HepG2 (cell line): ENCODE measurements around the gene TNK1. TPM values are rescaled to one million over a fixed set of nuclear protein-coding genes. Genes with fewer than 3 reads are reported as not detected.

Experiments
- ATAC-seq: fragments of 200-7000 bp; cut with Tn5 transposase; 3 replicates; pipeline ENCODE4 v1.9.1; 2020; ENCODE audit warnings: mild to moderate bottlenecking, moderate library complexity
- BruUV-seq: library from RNA; stranded (reverse); fragments of 400-500 nt; replicated peaks from 2 replicates; lab custom pipeline; 2021; lab: Mats Ljungman, UMichigan
- CTCF ChIA-PET: fragments of 300-600 bp; formaldehyde crosslinking; extraction: SDS; loops from one replicate; lab custom pipeline; 2021; ENCODE audit warnings: low total read pairs, inconsistent platforms, low intra/inter-chr PET ratio; lab: Yijun Ruan, JAX
- POLR2A ChIA-PET: fragments of 350-600 bp; sonication (Branson Sonifier 250); formaldehyde crosslinking; loops from one replicate; lab custom pipeline; 2020; ENCODE audit warnings: antibody characterized with exemption, inconsistent platforms; lab: Yijun Ruan, JAX
- DNase-seq: peaks from one replicate; pipeline ENCODE4 v3.0.0-alpha.2; 2015; ENCODE audit warnings: low spot score
- FAIRE-seq: peaks from 3 replicates; lab custom pipeline; 2011; peaks lifted over from hg19 to GRCh38; lab: Jason Lieb, UNC
- H2AFZ ChIP-seq: one replicate; pipeline ENCODE4 v1.6.1; 2011; ENCODE audit warnings: low read length, inconsistent platforms
- H3K27ac ChIP-seq: fragments of 300-600 bp; 3 replicates; pipeline ENCODE4 v1.8.0; 2011; ENCODE audit warnings: mixed run types, mild to moderate bottlenecking, mixed read lengths, low read length, inconsistent platforms; ENCODE audit not compliant: insufficient read depth; ENCODE audit errors: extremely low read length
- H3K27me3 ChIP-seq, 2 experiments: fragments of 200-600 bp in 1 of 2; 2 replicates in 1 of 2; 3 replicates in 1 of 2; pipeline versions ENCODE4 v1.6.0 to v1.8.0; 2011; ENCODE audit warnings: low read length in 2 of 2, mild to moderate bottlenecking in 2 of 2, moderate library complexity in 2 of 2, inconsistent platforms in 1 of 2; ENCODE audit not compliant: insufficient read depth in 2 of 2, control insufficient read depth in 1 of 2
- H3K36me3 ChIP-seq, 2 experiments: fragments of 200-600 bp in 1 of 2; replicated peaks in 1 of 2; 2 replicates in 1 of 2; 3 replicates in 1 of 2; pipeline versions ENCODE4 v1.5.1 to v1.8.0; 2011; ENCODE audit warnings: low read length in 2 of 2, inconsistent platforms in 1 of 2; ENCODE audit not compliant: insufficient read depth in 2 of 2, control insufficient read depth in 1 of 2
- H3K4me1 ChIP-seq: 2 replicates; pipeline ENCODE4 v1.5.1; 2012; ENCODE audit warnings: low read length, inconsistent platforms; ENCODE audit not compliant: insufficient read depth
- H3K4me2 ChIP-seq: 2 replicates; pipeline ENCODE4 v1.6.0; 2011; ENCODE audit warnings: low read depth, low read length, inconsistent platforms
- H3K4me3 ChIP-seq, 3 experiments: fragments of 200-600 bp in 1 of 3; sonication (generic), shearing (Covaris generic) in 1 of 3; replicated peaks in 1 of 3; 2 replicates each; pipeline ENCODE4 v1.5.1; 2011 to 2016; ENCODE audit warnings: low read length in 3 of 3, inconsistent platforms in 2 of 3, low read depth in 2 of 3, mild to moderate bottlenecking in 2 of 3, control low read depth in 1 of 3, mixed read lengths in 1 of 3; ENCODE audit not compliant: insufficient read depth in 1 of 3
- H3K79me2 ChIP-seq: one replicate; pipeline ENCODE4 v1.6.1; 2011; ENCODE audit warnings: low read length, inconsistent platforms; ENCODE audit not compliant: insufficient read depth
- H3K9ac ChIP-seq: 2 replicates; pipeline ENCODE4 v1.6.0; 2011; ENCODE audit warnings: mild to moderate bottlenecking, low read depth, low read length, inconsistent platforms; ENCODE audit not compliant: insufficient read depth
- H3K9me3 ChIP-seq: 2 replicates; pipeline ENCODE4 v1.5.1; 2012; ENCODE audit warnings: mild to moderate bottlenecking, low read length
- H4K20me1 ChIP-seq: 2 replicates; pipeline ENCODE4 v1.6.0; 2011; ENCODE audit warnings: inconsistent platforms, mild to moderate bottlenecking, low read length, moderate library complexity; ENCODE audit not compliant: insufficient read depth
- EHMT2 ChIP-seq: fragments of 200-600 bp; sonication (generic); IDR thresholded peaks from 2 replicates; pipeline ENCODE4 v1.7.0; 2017; ENCODE audit warnings: antibody characterized with exemption, low read depth, low read length, borderline replicate concordance
- FOXM1 ChIP-seq: sonication (generic); formaldehyde crosslinking; IDR thresholded peaks from 2 replicates; pipeline ENCODE4 v1.5.0; 2020; ENCODE audit warnings: missing genetic modification reagents
- HHEX ChIP-seq: IDR thresholded peaks from 2 replicates; pipeline ENCODE4 v1.6.1; 2016; ENCODE audit warnings: control low read depth
- JUN ChIP-seq: sonication (generic); formaldehyde crosslinking; IDR thresholded peaks from 2 replicates; pipeline ENCODE4 v1.4.0; 2020; ENCODE audit warnings: mild to moderate bottlenecking, missing genetic modification reagents
- POLR2A ChIP-seq, 2 experiments: IDR thresholded peaks; 2 replicates each; pipeline ENCODE4 v1.6.1; 2011; ENCODE audit warnings: low read depth in 2 of 2, low read length in 2 of 2, mild to moderate bottlenecking in 1 of 2, moderate library complexity in 1 of 2; ENCODE audit not compliant: insufficient read depth in 1 of 2
- POLR2AphosphoS5 ChIP-seq: IDR thresholded peaks from 2 replicates; pipeline ENCODE4 v1.6.1; 2012; ENCODE audit warnings: low read depth, low read length
- REPIN1 ChIP-seq: sonication (generic); formaldehyde crosslinking; IDR thresholded peaks from 2 replicates; pipeline ENCODE4 v1.8.0; 2022; ENCODE audit warnings: missing genetic modification reagents, low read depth, mild to moderate bottlenecking, borderline replicate concordance
- SMAD1 ChIP-seq: sonication (generic); formaldehyde crosslinking; IDR thresholded peaks from 2 replicates; pipeline ENCODE4 v1.4.0; 2020; ENCODE audit warnings: missing genetic modification reagents, low read depth, mild to moderate bottlenecking, borderline replicate concordance
- ZEB1 ChIP-seq: IDR thresholded peaks from 2 replicates; pipeline ENCODE4 v1.6.1; 2012; ENCODE audit warnings: mild to moderate bottlenecking, low read depth, inconsistent platforms; ENCODE audit not compliant: insufficient replicate concordance
- ZNF564 ChIP-seq: sonication (generic); formaldehyde crosslinking; IDR thresholded peaks from 2 replicates; pipeline ENCODE4 v1.8.1; 2023; ENCODE audit warnings: mild to moderate bottlenecking, missing genetic modification reagents
- ZNF816 ChIP-seq: sonication (generic); formaldehyde crosslinking; IDR thresholded peaks from 2 replicates; pipeline ENCODE4 v1.8.0; 2022; ENCODE audit warnings: missing genetic modification reagents, mild to moderate bottlenecking, borderline replicate concordance
- WGBS: methylation state at CpG from one replicate; pipeline ENCODE4 v1.1.6; 2017; ENCODE audit warnings: low lambda C conversion rate; 5-methylcytosine and 5-hydroxymethylcytosine counted together
- in situ Hi-C: cut with HindIII; loops from 2 replicates; pipeline ENCODE4 v1.10.0; 2017; ENCODE audit warnings: low pct_unique_long_range_greater_than_20kb; ENCODE audit not compliant: extremely low pct_ligation_motif_present
- intact Hi-C: fragments of 100-400 bp; cut with micrococcal nuclease; formaldehyde crosslinking; loops from one replicate; pipeline ENCODE4 v1.10.0; 2022; ENCODE audit not compliant: unreplicated experiment
- polyA plus RNA-seq, 8 experiments: library from polyadenylated mRNA; depleted of rRNA in 3 of 8; stranded (reverse) in 7 of 8; unstranded in 1 of 8; fragments of >200 nt; fragmentation: Illumina TruSeq in 4 of 8; extraction: Trizol in 4 of 8; gene quantifications; 2 replicates each; pipeline versions ENCODE4 v1.2.1 to v1.2.3, GENCODE V29; 2011 to 2016; ENCODE audit warnings: low read depth in 4 of 8, missing spikeins in 1 of 8, mixed read lengths in 1 of 8; ENCODE audit not compliant: insufficient read depth in 1 of 8
- total RNA-seq, 5 experiments: library from RNA; depleted of rRNA; stranded (reverse); fragments of >200 nt; fragmentation: Illumina TruSeq; extraction: Trizol; gene quantifications; 2 replicates each; pipeline ENCODE4 v1.2.3, GENCODE V29; 2016; ENCODE audit warnings: low read depth in 1 of 5
- TF ChIP-seq, protein P1 (sequence below): IDR thresholded peaks from 2 replicates; pipeline ENCODE4 v1.6.1; 2016; ENCODE audit warnings: control low read depth
- TF ChIP-seq, protein P2 (sequence below): sonication (generic); formaldehyde crosslinking; IDR thresholded peaks from 2 replicates; pipeline ENCODE4 v1.8.0; 2022; ENCODE audit warnings: missing genetic modification reagents, mild to moderate bottlenecking, moderate library complexity, borderline replicate concordance

The TNK1 gene
- total and polyA plus RNA-seq, 2 of the 13 experiments (the other 11 are each of a cell fraction or from before 2014, with no cell fraction given): 2.0 to 3.5 TPM

DNA sequence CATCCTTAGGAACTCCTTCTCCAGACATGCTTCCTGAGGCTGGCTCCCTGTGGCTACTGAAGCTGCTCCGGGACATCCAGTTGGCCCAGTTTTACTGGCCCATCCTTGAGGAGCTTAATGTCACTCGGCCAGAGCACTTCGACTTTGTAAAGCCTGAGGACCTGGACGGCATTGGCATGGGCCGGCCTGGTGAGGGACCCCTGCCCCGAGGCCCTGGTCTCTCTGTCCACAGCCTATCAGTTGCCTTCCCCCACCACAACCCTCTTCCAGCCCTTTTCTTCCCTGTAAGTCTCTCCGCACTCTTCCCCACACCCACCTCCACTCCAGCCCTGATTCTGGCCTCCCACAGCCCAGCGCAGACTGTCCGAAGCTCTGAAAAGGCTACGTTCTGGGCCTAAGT lies 2.0 kb downstream of the TNK1 start:
- no peak for ATAC-seq
- H3K9me3 ChIP-seq: peaks cover 4% of the 10 kb centered on the region; the same call in 1 of the 2 replicates
- no peaks in the 10 kb centered on the region for H4K20me1 ChIP-seq
- H3K4me3 ChIP-seq: no peak overlapping the region
- H3K27ac ChIP-seq: no peak overlapping the region
- no TSS peak for BruUV-seq
- DNase-seq: no peak
- 94% methylated on average over 6 of the region's 10 CpGs for WGBS
- H3K4me2 ChIP-seq: no peak overlapping the region
- CTCF ChIA-PET: no interaction called here
- in situ Hi-C loops: no loop called here
- peaks cover 0 to 7% of the 10 kb centered on the region in 2 experiments; a peak in 1 of 5 replicates for H3K27me3 ChIP-seq
- TF ChIP-seq SMAD1 (no peak), POLR2A (IDR thresholded peaks at IDR 0.05; ENCODE audit: insufficient read depth in 1 of 2, low read depth in 2 of 2, low read length in 2 of 2) (no peak), REPIN1 (CRISPR knock-in tag) (no peak), ZNF816 (CRISPR knock-in tag) (no peak), ZNF564 (CRISPR knock-in tag) (no peak), HHEX (CRISPR knock-in tag) (no peak), POLR2AphosphoS5 (no peak), FOXM1 (CRISPR knock-in tag) (no peak), JUN (no peak), EHMT2 (no peak), ZEB1 (no peak)
- TF ChIP-seq, protein P1, sequence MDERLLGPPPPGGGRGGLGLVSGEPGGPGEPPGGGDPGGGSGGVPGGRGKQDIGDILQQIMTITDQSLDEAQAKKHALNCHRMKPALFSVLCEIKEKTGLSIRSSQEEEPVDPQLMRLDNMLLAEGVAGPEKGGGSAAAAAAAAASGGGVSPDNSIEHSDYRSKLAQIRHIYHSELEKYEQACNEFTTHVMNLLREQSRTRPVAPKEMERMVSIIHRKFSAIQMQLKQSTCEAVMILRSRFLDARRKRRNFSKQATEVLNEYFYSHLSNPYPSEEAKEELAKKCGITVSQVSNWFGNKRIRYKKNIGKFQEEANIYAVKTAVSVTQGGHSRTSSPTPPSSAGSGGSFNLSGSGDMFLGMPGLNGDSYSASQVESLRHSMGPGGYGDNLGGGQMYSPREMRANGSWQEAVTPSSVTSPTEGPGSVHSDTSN (CRISPR knock-in tag): no peak
- TF ChIP-seq, protein P2, sequence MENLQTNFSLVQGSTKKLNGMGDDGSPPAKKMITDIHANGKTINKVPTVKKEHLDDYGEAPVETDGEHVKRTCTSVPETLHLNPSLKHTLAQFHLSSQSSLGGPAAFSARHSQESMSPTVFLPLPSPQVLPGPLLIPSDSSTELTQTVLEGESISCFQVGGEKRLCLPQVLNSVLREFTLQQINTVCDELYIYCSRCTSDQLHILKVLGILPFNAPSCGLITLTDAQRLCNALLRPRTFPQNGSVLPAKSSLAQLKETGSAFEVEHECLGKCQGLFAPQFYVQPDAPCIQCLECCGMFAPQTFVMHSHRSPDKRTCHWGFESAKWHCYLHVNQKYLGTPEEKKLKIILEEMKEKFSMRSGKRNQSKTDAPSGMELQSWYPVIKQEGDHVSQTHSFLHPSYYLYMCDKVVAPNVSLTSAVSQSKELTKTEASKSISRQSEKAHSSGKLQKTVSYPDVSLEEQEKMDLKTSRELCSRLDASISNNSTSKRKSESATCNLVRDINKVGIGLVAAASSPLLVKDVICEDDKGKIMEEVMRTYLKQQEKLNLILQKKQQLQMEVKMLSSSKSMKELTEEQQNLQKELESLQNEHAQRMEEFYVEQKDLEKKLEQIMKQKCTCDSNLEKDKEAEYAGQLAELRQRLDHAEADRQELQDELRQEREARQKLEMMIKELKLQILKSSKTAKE (CRISPR knock-in tag): no peak
- POLR2A ChIA-PET: interaction anchor here (1.6 kb wide), 1 partner anchor 21 kb away, joined by 4 read pairs; the partner anchor contains the start of gene TMEM256
- H2AFZ ChIP-seq: no peak overlapping the region
- peaks cover 21% of the 10 kb centered on the region for H3K4me1 ChIP-seq
- H3K9ac ChIP-seq: no peak overlapping the region
- no peak for FAIRE-seq
- no peaks in the 10 kb centered on the region for H3K36me3 ChIP-seq
- intact Hi-C loops: no loop called here
- no peaks in the 10 kb centered on the region for H3K79me2 ChIP-seq
